ENCODE measurements around the gene SLC10A7. TPM values are rescaled to one million over a fixed set of nuclear protein-coding genes. Genes with fewer than 3 reads are reported as not detected.

Gene SLC10A7
- total RNA-seq, 2 donors from 2014 or later = 4.0 to 5.2 TPM

DNA sequence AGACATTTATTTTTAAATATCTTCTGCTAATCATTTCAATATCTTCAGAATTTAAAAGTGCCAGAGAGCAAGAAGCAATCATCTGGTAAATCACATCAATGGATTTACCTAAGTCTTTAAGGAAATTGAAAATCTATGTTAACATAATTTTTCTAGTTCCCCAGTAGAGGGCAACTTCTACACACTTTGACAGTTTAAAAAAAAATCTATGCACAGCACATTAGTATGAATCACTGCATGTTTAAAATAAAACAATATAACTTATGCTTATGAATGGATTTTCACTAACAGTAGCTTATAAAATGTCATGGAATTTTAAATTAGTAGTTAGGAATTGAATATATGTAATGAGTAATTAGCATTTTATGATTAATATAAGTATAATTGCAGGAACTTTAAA, 180.9 kb downstream of the SLC10A7 start:
- Histone ChIP-seq H3K4me1 (peaks cover 0 to 7% of the 10 kb centered on the region in 2 donors), H3K36me3 (no peaks in the 10 kb centered on the region), H3K27me3 (no peaks in the 10 kb centered on the region), H3K4me3 (no peak overlapping the region), H3K9me3 (no peaks in the 10 kb centered on the region), H3K27ac (no peak overlapping the region)
- DNase-seq (ENCODE audit: low spot score) = no peak
- TF ChIP-seq, protein P1, sequence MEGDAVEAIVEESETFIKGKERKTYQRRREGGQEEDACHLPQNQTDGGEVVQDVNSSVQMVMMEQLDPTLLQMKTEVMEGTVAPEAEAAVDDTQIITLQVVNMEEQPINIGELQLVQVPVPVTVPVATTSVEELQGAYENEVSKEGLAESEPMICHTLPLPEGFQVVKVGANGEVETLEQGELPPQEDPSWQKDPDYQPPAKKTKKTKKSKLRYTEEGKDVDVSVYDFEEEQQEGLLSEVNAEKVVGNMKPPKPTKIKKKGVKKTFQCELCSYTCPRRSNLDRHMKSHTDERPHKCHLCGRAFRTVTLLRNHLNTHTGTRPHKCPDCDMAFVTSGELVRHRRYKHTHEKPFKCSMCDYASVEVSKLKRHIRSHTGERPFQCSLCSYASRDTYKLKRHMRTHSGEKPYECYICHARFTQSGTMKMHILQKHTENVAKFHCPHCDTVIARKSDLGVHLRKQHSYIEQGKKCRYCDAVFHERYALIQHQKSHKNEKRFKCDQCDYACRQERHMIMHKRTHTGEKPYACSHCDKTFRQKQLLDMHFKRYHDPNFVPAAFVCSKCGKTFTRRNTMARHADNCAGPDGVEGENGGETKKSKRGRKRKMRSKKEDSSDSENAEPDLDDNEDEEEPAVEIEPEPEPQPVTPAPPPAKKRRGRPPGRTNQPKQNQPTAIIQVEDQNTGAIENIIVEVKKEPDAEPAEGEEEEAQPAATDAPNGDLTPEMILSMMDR (IDR thresholded peaks at IDR 0.05) = peak; percentile 19 to 57

GRCh38 chr4:146338512-146338911, 183.2 kb downstream of the SLC10A7 start:
- TF ChIP-seq, protein P1 (IDR thresholded peaks at IDR 0.05) = no peak
- Histone ChIP-seq H3K27ac (no peak overlapping the region), H3K27me3 (no peaks in the 10 kb centered on the region), H3K4me3 (no peak overlapping the region), H3K36me3 (no peaks in the 10 kb centered on the region), H3K4me1 (peaks cover 0 to 8% of the 10 kb centered on the region in 2 donors), H3K9me3 (no peaks in the 10 kb centered on the region)
- no peak for DNase-seq (ENCODE audit: low spot score)

DNA sequence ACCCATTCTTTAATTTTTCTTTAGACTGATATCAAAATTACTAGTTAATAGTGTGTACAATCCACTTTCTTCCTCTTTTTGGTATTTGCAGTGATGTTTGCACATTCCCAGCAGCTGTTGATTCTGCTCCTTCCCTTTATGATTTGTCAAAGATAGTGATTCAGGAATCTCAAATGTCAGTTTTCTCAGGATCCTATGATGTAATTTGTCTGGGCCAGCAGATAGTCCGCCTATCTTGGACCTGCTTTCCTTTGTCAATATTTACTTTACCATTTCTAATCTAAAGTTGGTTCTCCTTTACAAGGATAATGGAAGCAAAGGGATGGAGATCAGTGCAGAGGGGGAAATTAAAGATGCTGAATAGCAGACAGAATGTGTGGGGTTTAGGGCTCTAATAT, 185.3 kb downstream of the SLC10A7 start:
- H3K27me3 ChIP-seq = no peaks in the 10 kb centered on the region
- no peaks in the 10 kb centered on the region for H3K36me3 ChIP-seq
- H3K9me3 ChIP-seq = no peaks in the 10 kb centered on the region
- peaks cover 0 to 8% of the 10 kb centered on the region in 2 donors for H3K4me1 ChIP-seq
- no peak overlapping the region for H3K4me3 ChIP-seq
- no peak overlapping the region for H3K27ac ChIP-seq
- TF ChIP-seq, protein P1 (IDR thresholded peaks at IDR 0.05) = no peak
- DNase-seq (ENCODE audit: low spot score) = no peak

DNA sequence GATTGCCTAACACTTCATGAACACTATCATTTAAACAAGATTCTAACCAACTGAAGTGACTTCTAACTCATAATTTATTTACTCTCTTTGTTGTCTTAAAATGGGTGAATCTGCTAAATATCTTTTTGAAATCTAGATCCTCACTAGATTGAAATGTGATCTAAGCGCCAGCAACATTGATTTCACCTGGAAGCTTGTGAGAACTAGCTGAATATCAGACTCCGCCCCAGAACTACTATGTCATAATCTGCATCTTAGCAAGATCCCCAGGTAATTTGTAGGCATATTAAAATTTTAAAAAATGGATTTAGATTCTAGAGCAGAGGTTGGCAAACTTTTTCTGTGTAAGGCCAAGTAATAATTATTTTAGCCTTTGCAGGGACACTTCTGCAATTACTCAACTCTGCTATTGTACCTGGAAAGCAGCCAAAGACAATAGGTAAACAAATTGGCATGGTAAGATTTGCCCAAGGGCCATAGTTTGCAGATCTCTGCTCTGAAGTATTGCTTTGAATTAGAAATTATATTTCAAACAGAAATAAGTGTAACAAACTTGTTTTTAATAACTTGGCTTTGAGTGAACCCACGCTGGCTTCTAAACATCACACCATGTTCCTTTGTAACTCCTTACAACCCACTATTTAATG, 185.9 kb downstream of the SLC10A7 start:
- DNase-seq (ENCODE audit: low spot score) = no peak
- TF ChIP-seq, protein P1 (IDR thresholded peaks at IDR 0.05) = no peak
- no peak overlapping the region for H3K27ac ChIP-seq

DNA sequence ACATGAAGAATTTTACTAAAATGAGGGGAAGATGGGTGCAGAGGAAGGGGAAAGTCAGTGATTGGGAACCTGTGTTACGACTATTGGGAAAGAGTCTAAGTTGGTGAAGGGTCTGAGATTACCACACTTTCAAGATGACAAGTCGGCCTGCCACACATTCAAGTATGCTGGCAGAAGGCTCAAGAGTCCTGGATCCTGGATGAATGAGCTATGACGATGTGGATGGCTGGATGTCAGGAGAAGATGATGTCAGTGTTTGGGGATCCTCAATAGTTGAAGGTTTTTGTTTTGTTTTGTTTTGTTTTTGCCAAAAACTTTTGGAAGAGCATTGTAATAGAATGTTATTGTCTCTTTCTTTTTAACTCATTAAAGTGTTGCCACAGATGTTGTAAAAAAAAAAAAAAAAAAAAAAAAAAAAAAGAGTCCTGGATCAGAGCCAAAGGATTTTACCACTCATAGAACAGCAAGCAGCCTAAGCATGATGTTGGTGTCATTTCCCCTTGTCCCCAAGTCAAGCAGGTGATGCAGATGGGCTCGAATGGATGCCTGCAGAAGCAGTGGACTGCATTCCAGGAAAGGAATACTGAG, 186.8 kb downstream of the SLC10A7 start:
- no peak for DNase-seq (ENCODE audit: low spot score)
- Histone ChIP-seq H3K4me3 (no peak overlapping the region), H3K36me3 (no peaks in the 10 kb centered on the region), H3K27ac (no peak overlapping the region), H3K27me3 (no peaks in the 10 kb centered on the region), H3K9me3 (no peaks in the 10 kb centered on the region), H3K4me1 (peaks cover 0 to 8% of the 10 kb centered on the region in 2 donors)
- TF ChIP-seq, protein P1 (IDR thresholded peaks at IDR 0.05) = no peak

More for the DNA sequence above, 185.9 kb downstream of the SLC10A7 start:
- Histone ChIP-seq H3K27me3 (no peaks in the 10 kb centered on the region), H3K4me1 (peaks cover 0 to 8% of the 10 kb centered on the region in 2 donors), H3K4me3 (no peak overlapping the region), H3K9me3 (no peaks in the 10 kb centered on the region), H3K36me3 (no peaks in the 10 kb centered on the region)

Measured in right atrium auricular region (tissue), 2 donors.